Neural progenitor cell (in vitro differentiated cells): ENCODE results near the gene PRRX1. TPM values are rescaled to one million over a fixed set of nuclear protein-coding genes. Genes with fewer than 3 reads are reported as not detected.

Experiments used
- DNase-seq: peaks from one replicate; pipeline ENCODE4 v3.0.0-alpha.2; 2016; ENCODE audit warnings: low spot score
- H2AFZ ChIP-seq: fragments of 200-600 bp; sonication (generic); replicated peaks from 2 replicates; pipeline ENCODE4 v1.6.1; 2016; ENCODE audit warnings: antibody characterized with exemption
- H3F3A ChIP-seq: fragments of 200-600 bp; sonication (generic); 2 replicates; pipeline ENCODE4 v1.6.1; 2016; ENCODE audit warnings: antibody characterized with exemption, low read depth
- H3K27ac ChIP-seq: fragments of 200-600 bp; sonication (generic); 2 replicates; pipeline ENCODE4 v1.5.1; 2016; ENCODE audit warnings: mild to moderate bottlenecking
- H3K27me3 ChIP-seq: fragments of 200-600 bp; sonication (generic); 2 replicates; pipeline ENCODE4 v1.6.1; 2016; ENCODE audit warnings: mild to moderate bottlenecking, moderate library complexity
- H3K36me3 ChIP-seq: fragments of 200-600 bp; sonication (generic); 2 replicates; pipeline ENCODE4 v1.5.1; 2016
- H3K4me1 ChIP-seq: fragments of 200-600 bp; sonication (generic); 2 replicates; pipeline ENCODE4 v1.6.1; 2016; ENCODE audit warnings: mixed run types
- H3K4me2 ChIP-seq: fragments of 200-600 bp; sonication (generic); 2 replicates; pipeline ENCODE4 v1.6.1; 2016
- H3K4me3 ChIP-seq: fragments of 200-600 bp; sonication (generic); 2 replicates; pipeline ENCODE4 v1.5.1; 2016
- H3K79me2 ChIP-seq: fragments of 200-600 bp; sonication (generic); 2 replicates; pipeline ENCODE4 v1.6.1; 2016; ENCODE audit warnings: low read depth
- H3K9ac ChIP-seq: fragments of 200-600 bp; sonication (generic); 2 replicates; pipeline ENCODE4 v1.6.1; 2016
- H3K9me3 ChIP-seq: fragments of 200-600 bp; sonication (generic); 2 replicates; pipeline ENCODE4 v1.5.1; 2016; ENCODE audit warnings: low read depth
- H4K20me1 ChIP-seq: fragments of 200-600 bp; sonication (generic); 2 replicates; pipeline ENCODE4 v1.6.1; 2016; ENCODE audit warnings: low read depth
- H3K27ac Mint-ChIP-seq: 3 replicates; pipeline ENCODE4 v1.8.0; 2021; ENCODE audit warnings: mixed read lengths
- H3K27me3 Mint-ChIP-seq: 2 replicates; pipeline ENCODE4 v1.8.0; 2022; ENCODE audit warnings: low read depth, mild to moderate bottlenecking, inconsistent platforms, moderate library complexity, mixed read lengths; ENCODE audit not compliant: insufficient read depth
- H3K36me3 Mint-ChIP-seq: 3 replicates; pipeline ENCODE4 v1.8.0; 2021; ENCODE audit warnings: mixed read lengths
- H3K4me1 Mint-ChIP-seq: 3 replicates; pipeline ENCODE4 v1.8.0; 2021; ENCODE audit warnings: mixed read lengths
- H3K4me3 Mint-ChIP-seq: 3 replicates; pipeline ENCODE4 v1.8.0; 2021; ENCODE audit warnings: mild to moderate bottlenecking, moderate library complexity, mixed read lengths
- H3K9me3 Mint-ChIP-seq: 3 replicates; pipeline ENCODE4 v1.8.0; 2020; ENCODE audit warnings: mixed read lengths
- EZH2 ChIP-seq: fragments of 200-600 bp; sonication (generic); IDR thresholded peaks from 2 replicates; pipeline ENCODE4 v1.6.1; 2017; ENCODE audit warnings: antibody characterized with exemption, mild to moderate bottlenecking, moderate library complexity
- EZH2phosphoT487 ChIP-seq: fragments of 200-600 bp; sonication (generic); IDR thresholded peaks from 2 replicates; pipeline ENCODE4 v1.6.1; 2017; ENCODE audit warnings: antibody characterized with exemption
- total RNA-seq: library from RNA; depleted of rRNA; stranded (reverse); fragments of >200 nt; gene quantifications from 2 replicates; pipeline ENCODE4 v1.2.3, GENCODE V29; 2015; ENCODE audit warnings: low replicate concordance
- TF ChIP-seq, protein P1 (sequence below): fragments of 200-600 bp; sonication (generic); IDR thresholded peaks from 2 replicates; pipeline ENCODE4 v1.5.1; 2017; ENCODE audit warnings: antibody characterized with exemption, mild to moderate bottlenecking

PRRX1 gene
- total RNA-seq, 1 donor from 2014 or later = 0.19 TPM

DNA sequence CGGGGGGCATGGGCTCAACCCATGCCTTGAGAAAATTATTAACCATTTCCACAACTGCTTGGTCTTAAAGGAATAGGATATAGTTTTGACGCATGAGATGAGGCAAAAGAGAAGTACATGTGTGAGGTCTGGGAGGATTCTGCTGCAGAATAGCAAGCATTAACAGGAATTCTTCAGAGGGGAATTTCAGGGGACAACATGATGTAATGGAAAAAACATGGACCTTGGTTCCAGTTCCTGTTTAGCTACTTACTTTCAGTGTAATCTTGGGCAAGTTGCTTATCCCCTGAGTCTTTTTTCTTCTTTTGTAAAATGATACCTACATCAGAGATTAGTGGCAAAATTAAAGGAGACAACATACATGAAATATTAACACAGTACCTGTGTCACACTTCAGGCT is 85.6 kb downstream of the PRRX1 start:
- H4K20me1 ChIP-seq = no peaks in the 10 kb centered on the region
- DNase-seq = no peak
- H3K27me3 Mint-ChIP-seq = no peaks in the 10 kb centered on the region
- H3K9ac ChIP-seq = no peak overlapping the region
- TF ChIP-seq, protein P1, sequence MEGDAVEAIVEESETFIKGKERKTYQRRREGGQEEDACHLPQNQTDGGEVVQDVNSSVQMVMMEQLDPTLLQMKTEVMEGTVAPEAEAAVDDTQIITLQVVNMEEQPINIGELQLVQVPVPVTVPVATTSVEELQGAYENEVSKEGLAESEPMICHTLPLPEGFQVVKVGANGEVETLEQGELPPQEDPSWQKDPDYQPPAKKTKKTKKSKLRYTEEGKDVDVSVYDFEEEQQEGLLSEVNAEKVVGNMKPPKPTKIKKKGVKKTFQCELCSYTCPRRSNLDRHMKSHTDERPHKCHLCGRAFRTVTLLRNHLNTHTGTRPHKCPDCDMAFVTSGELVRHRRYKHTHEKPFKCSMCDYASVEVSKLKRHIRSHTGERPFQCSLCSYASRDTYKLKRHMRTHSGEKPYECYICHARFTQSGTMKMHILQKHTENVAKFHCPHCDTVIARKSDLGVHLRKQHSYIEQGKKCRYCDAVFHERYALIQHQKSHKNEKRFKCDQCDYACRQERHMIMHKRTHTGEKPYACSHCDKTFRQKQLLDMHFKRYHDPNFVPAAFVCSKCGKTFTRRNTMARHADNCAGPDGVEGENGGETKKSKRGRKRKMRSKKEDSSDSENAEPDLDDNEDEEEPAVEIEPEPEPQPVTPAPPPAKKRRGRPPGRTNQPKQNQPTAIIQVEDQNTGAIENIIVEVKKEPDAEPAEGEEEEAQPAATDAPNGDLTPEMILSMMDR = no peak
- TF ChIP-seq EZH2 (no peak), EZH2phosphoT487 (no peak)
- H3F3A ChIP-seq = no peaks in the 10 kb centered on the region
- no peak overlapping the region for H3K4me2 ChIP-seq
- peaks cover 16% of the 10 kb centered on the region for H3K4me1 Mint-ChIP-seq
- H3K4me3 ChIP-seq = no peak overlapping the region
- H3K9me3 ChIP-seq = no peaks in the 10 kb centered on the region
- no peaks in the 10 kb centered on the region for H3K36me3 Mint-ChIP-seq
- no peaks in the 10 kb centered on the region for H3K27me3 ChIP-seq
- H3K79me2 ChIP-seq = no peaks in the 10 kb centered on the region
- H3K4me1 ChIP-seq = peaks cover 8% of the 10 kb centered on the region
- H3K9me3 Mint-ChIP-seq = no peaks in the 10 kb centered on the region
- H2AFZ ChIP-seq = no peak overlapping the region
- H3K27ac ChIP-seq = no peak overlapping the region
- no peak overlapping the region for H3K4me3 Mint-ChIP-seq
- no peak overlapping the region for H3K27ac Mint-ChIP-seq
- no peaks in the 10 kb centered on the region for H3K36me3 ChIP-seq

DNA sequence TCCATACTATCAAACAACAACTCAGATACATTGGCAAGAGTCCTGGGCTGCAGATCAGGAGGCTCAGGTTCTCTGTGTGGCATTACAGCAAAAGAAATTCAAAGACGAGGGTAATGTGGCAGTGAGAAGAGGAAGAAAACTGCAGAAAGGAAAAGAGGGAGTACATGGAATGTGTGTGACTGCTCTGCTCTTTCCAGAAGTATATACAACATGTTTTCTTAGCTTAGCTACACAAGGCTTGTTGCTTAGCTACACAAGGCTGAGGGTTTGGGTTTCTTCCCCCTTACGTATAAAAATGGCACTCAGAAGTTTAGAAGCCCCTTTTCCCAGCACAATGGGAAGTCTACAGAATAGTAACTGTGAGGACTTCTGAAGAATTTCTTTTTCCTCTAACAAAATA is 86.0 kb downstream of the PRRX1 start:
- no peaks in the 10 kb centered on the region for H4K20me1 ChIP-seq
- H3K27ac ChIP-seq = no peak overlapping the region
- Mint-ChIP-seq H3K4me3 (no peak overlapping the region), H3K36me3 (no peaks in the 10 kb centered on the region), H3K9me3 (no peaks in the 10 kb centered on the region), H3K4me1 (peaks cover 16% of the 10 kb centered on the region), H3K27me3 (no peaks in the 10 kb centered on the region), H3K27ac (peak overlapping the region; percentile 32)
- DNase-seq = no peak
- H3K4me1 ChIP-seq = peaks cover 8% of the 10 kb centered on the region
- no peaks in the 10 kb centered on the region for H3K36me3 ChIP-seq
- no peaks in the 10 kb centered on the region for H3K79me2 ChIP-seq
- H3K4me2 ChIP-seq = peak overlapping the region; percentile 4
- no peaks in the 10 kb centered on the region for H3K27me3 ChIP-seq
- H3F3A ChIP-seq = no peaks in the 10 kb centered on the region
- no peak overlapping the region for H3K4me3 ChIP-seq
- H3K9me3 ChIP-seq = no peaks in the 10 kb centered on the region
- no peak for TF ChIP-seq EZH2
- TF ChIP-seq, protein P1 = no peak
- no peak for TF ChIP-seq EZH2phosphoT487
- no peak overlapping the region for H2AFZ ChIP-seq
- no peak overlapping the region for H3K9ac ChIP-seq

DNA sequence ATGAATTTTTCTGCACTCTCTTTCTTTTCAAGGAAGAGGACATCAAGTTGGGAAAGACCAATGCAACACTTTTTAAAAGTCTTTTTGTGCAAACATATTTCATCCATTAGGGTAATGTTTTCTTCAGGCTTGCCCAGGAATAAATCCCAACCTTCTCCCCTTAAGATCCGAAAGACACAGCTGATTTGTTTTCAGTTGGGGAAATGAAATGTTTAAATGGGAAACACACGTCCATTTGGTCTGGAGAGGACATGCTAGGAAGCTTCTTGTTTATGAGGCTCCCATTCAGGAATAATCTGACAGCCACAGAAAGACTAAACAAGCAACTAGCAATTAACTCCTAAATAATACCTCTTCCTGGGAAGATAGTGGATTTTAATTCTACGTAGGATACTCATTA is 91.9 kb downstream of the PRRX1 start:
- Mint-ChIP-seq H3K27me3 (no peaks in the 10 kb centered on the region), H3K4me1 (peaks cover under 1% of the 10 kb centered on the region), H3K27ac (no peak overlapping the region), H3K36me3 (no peaks in the 10 kb centered on the region), H3K9me3 (no peaks in the 10 kb centered on the region), H3K4me3 (no peak overlapping the region)
- H3K79me2 ChIP-seq = no peaks in the 10 kb centered on the region
- H2AFZ ChIP-seq = no peak overlapping the region
- H3K4me2 ChIP-seq = no peak overlapping the region
- H3K4me3 ChIP-seq = no peak overlapping the region
- H4K20me1 ChIP-seq = no peaks in the 10 kb centered on the region
- DNase-seq = no peak
- no peak overlapping the region for H3K27ac ChIP-seq
- H3K9ac ChIP-seq = no peak overlapping the region
- no peaks in the 10 kb centered on the region for H3K27me3 ChIP-seq
- TF ChIP-seq EZH2phosphoT487 = no peak
- TF ChIP-seq, protein P1 = no peak
- TF ChIP-seq EZH2 = no peak
- no peaks in the 10 kb centered on the region for H3K9me3 ChIP-seq
- H3K4me1 ChIP-seq = no peaks in the 10 kb centered on the region
- H3K36me3 ChIP-seq = no peaks in the 10 kb centered on the region
- no peaks in the 10 kb centered on the region for H3F3A ChIP-seq
